G401.6 (cell line): ENCODE measurements around the gene ARHGAP22.
"Not testable (repeated sequence)": the region's sequence is repeated elsewhere in the genome, so short reads cannot be mapped to it uniquely, and the experiment has no call there.

ENCODE experiments used
- FAIRE-seq: peaks from 2 replicates; lab custom pipeline; 2012; peaks lifted over from hg19 to GRCh38; lab: Jason Lieb, UNC

Gene ARHGAP22

DNA sequence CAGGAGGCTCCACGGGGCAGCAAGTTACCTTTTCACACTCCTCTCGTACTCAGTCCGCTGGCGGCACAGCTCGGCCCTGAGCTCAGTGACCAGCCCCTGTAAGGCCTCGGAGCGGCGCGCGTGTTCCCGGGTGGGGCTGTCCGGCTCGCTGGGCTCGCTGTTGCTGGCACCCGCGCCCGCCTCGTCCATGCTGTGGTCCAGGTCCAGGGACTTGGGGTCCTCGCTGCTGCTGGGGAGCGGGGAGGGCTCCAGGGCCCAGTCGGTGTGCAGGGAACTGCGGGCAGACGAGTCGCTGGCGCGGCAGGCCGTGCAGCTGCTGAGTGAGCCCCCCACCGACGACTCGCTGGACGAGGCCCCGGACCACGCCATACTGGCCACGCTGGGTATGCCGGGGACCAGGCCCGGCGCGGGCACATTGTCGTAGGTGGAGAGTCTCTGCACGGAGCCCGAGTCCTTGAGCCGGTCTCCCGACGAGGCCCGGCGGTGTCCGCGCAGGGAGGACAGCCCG lies 154.6 kb downstream of the ARHGAP22 start:
- FAIRE-seq, result no peak

GRCh38 chr10:48449501-48450232 lies 155.2 kb downstream of the ARHGAP22 start:
- no peak for FAIRE-seq

GRCh38 chr10:48448796-48449195 lies 156.1 kb downstream of the ARHGAP22 start:
- FAIRE-seq, result no peak

- no peak for FAIRE-seq
Observed at GRCh38 chr10:48447356-48448215, 157.3 kb downstream of the ARHGAP22 start.

- no peak for FAIRE-seq
Observed at GRCh38 chr10:48446785-48447184, 158.1 kb downstream of the ARHGAP22 start.

- FAIRE-seq, result no peak
Observed at GRCh38 chr10:48445932-48446331, 158.9 kb downstream of the ARHGAP22 start.

DNA sequence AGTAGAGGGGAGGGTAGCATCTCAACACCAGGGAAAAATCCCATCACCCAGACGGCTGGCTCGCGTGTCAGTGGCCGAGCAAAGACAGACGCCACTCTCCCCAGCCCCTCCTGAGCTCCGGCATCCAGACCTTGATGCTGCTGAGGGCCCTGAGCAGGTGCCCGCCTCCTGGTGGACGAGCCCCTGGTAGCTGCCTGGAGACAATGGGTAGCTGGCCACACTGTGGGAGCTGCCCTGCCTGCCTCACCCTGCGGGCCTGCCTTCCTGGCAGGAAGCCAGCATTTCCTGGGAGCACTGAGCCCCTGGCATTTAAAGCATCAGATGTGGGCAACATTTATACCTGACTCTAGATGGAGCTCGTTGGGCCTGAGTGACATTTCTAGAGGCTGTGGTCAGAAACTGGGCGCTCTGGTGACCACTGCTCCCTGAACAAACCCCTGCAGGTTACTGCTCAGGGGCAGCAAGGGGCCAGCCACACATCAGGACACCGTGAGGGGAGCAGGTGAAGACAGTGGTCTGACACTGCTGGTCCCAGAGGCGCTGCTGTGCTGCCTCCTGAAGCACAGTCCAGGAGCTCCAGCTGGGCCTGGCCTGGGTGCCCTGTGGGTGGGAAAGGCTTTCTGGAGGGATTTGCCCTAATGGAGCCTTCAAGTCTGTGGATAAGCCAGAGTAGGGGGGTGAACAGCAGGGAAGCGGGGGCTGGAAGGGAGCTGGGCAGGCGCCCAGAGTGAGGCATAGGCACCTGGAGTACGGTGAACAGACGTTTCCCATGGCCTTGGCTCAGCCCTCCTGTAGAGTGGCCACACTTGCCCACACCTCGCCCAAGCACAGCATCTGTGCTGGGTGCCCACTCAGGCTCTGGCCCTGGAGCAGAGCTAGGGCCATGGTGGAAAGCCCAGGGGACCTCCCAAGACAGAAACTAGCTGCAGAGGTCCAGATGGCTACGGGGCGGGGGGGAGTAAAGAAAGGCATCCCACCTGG lies 159.7 kb downstream of the ARHGAP22 start:
- no peak for FAIRE-seq

- FAIRE-seq, result no peak
Observed at GRCh38 chr10:48444266-48444665, 160.6 kb downstream of the ARHGAP22 start.

- FAIRE-seq, result no peak
Observed at GRCh38 chr10:48442809-48443177, 162.1 kb downstream of the ARHGAP22 start.

DNA sequence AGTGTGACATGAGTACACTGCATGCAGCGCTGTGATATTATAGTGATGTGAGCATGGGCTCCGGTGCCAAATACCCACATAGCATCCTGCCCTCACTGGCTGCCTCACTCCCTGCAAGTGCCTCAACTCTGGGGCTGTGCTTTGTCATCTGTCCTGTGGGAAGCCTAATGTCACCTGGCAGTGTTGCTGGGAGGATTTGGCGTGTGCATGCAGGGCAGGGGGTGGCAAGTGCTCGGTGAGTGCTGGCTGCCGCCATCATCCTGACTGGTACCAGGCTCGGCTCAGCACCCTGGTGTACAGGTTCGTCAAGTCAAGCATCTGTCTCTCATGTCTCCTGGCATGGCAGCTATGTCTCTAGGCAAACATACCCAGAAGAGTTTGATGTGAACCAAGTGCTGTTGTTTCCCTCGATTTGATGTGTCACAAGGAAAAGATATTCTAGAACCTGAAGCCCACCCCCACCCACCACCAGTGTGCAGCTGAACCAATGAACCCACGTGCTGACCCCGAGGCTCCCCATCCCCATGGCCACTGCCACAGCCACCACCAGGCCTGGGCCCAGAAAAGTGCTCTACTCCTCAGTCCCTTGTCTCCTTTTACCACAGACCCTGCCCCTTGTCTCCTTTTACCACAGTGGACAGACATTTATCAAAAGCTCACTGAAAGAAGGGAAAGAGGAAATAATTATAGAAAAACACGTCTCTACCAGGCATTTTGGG lies 162.6 kb downstream of the ARHGAP22 start:
- FAIRE-seq, result no peak

DNA sequence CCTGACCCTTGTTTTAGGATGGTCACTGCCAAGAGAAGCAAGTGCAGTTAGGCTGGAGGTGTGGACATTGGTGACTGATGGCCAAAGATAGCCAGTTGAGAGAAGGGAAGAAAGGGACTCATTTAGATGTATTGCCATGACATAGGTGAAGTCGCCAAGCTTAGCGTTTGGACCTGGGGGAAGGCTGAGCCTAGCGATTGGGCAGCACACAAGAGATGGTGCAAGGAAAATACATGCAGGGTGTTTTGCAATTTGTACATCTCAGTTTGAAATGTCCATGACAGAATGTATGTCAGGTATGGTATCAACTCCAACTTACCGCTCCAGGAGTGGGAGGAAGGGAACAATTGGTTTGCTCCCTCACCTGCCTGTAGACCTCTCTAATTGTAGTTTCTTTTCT lies 164.1 kb downstream of the ARHGAP22 start:
- FAIRE-seq, result no peak

DNA sequence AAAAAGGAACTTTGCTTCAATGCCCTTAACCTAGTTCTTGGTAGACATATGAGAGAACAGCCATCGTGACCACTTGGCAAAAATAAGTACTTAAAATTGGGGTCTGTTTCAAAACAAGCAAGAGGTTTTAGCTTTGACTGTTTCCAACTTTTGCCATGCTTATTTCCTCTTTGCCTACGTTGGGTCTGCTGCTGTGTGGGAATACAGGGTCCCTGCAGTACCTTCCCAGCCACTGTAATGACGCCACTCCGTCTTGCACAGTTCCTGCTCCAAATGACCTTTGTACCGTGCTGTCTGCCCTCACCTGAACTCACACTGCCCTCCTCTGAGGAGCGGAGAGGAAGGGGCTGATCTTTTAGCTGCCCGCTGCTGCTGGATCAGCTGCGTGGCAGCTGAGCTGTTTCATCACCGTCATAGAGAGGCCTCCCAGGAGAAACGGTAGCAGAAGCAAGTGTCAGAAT lies 165.3 kb downstream of the ARHGAP22 start:
- FAIRE-seq, result no peak

- no peak for FAIRE-seq
Observed at GRCh38 chr10:48439031-48439430, 165.8 kb downstream of the ARHGAP22 start.

- no peak for FAIRE-seq
Observed at GRCh38 chr10:48437546-48437945, 167.3 kb downstream of the ARHGAP22 start.

DNA sequence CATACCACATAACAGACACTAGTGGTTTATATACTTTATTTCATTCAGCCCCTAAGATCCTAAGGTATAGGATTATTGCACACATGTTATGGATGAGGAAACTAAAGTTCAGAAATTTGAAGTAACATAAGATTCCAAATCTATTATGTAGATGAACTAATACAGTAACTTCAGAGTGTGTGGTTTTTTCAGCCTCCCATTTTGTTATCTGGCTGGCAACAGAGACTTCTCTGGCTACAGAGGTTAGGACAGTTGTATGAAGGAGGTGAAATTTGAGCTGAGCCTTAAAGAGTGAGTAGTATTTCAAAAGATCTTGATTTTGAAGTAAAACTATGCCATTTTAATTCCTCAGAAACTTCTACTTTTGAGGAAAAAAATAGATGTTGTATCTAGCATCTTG lies 173.0 kb downstream of the ARHGAP22 start:
- no peak for FAIRE-seq

GRCh38 chr10:48430402-48430993 lies 174.4 kb downstream of the ARHGAP22 start:
- no peak for FAIRE-seq

DNA sequence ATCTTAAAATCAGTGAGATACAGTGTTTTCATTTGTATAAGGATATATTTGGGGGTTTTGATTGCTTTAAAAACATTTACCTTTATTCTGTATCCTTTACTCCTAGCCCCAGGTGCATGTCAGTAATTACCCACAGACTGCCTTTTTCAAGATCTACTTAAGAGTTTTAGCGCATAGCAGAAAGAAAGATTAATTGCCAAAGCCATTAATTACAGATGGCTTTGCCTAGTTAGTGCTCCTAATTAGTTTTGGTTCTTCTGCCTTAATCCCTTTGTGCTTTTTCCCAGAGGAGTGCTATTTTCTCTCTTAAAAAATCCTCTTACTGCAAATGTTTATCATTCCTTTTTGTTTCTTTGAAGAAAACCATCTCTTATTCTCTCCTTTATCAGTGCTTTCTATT lies 175.6 kb downstream of the ARHGAP22 start:
- FAIRE-seq, result no peak

- FAIRE-seq, result no peak
Observed at GRCh38 chr10:48428896-48429295, 176.0 kb downstream of the ARHGAP22 start.

GRCh38 chr10:48423884-48424283 lies 181.0 kb downstream of the ARHGAP22 start:
- no peak for FAIRE-seq

DNA sequence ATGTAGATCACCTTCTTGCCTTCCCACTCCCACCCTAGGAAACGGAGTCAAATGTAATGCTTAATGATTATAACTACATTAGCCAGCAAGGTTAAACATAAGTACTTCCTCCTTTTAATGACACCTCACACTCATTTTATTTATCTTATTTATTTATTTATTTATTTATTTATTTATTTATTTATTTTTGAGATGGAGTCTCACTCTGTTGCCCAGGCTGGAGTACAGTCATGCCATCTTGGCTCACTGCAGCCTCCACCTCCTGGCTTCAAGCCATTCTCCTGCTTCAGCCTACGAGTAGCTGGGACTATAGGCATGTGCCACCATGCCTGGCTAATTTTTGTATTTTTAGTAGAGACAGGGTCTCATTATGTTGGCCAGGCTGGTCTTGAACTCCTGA lies 183.0 kb downstream of the ARHGAP22 start:
- FAIRE-seq, result not testable (repeated sequence)

GRCh38 chr10:48419714-48420113 lies 185.2 kb downstream of the ARHGAP22 start:
- peak; percentile 45 for FAIRE-seq
